Measurements from ENCODE around the gene RTN4RL1. TPM values are rescaled to one million over a fixed set of nuclear protein-coding genes. Genes with fewer than 3 reads are reported as not detected.

Gene RTN4RL1
- total RNA-seq, 3 donors from 2014 or later, result 0.14 to 0.47 (median 0.43) TPM

GRCh38 chr17:1947743-1948516, 77.2 kb downstream of the RTN4RL1 start:
- Histone ChIP-seq H3K4me1 (ENCODE audit: low read depth) (no peaks in the 10 kb centered on the region), H3K4me3 (no peak overlapping the region), H3K9me3 (no peaks in the 10 kb centered on the region), H3K36me3 (ENCODE audit: low read depth) (no peaks in the 10 kb centered on the region)
- no peak for ATAC-seq
- no peak for DNase-seq
- intact Hi-C loops (cut with DNase I, micrococcal nuclease), result no loop called here
- TF ChIP-seq CTCF (IDR thresholded peaks at IDR 0.05), result no peak

GRCh38 chr17:1947229-1947742, 77.8 kb downstream of the RTN4RL1 start:
- intact Hi-C loops (cut with DNase I, micrococcal nuclease), result no loop called here
- Histone ChIP-seq H3K4me1 (ENCODE audit: low read depth) (no peaks in the 10 kb centered on the region), H3K4me3 (no peak overlapping the region), H3K36me3 (ENCODE audit: low read depth) (no peaks in the 10 kb centered on the region), H3K9me3 (no peaks in the 10 kb centered on the region)
- ATAC-seq (no peak), DNase-seq (no peak)
- TF ChIP-seq CTCF (IDR thresholded peaks at IDR 0.05), result no peak

- no peaks in the 10 kb centered on the region for H3K36me3 ChIP-seq (ENCODE audit: low read depth)
- DNase-seq, result no peak
- no peak for TF ChIP-seq CTCF (IDR thresholded peaks at IDR 0.05)
- H3K4me3 ChIP-seq, result no peak overlapping the region
- no peaks in the 10 kb centered on the region for H3K9me3 ChIP-seq
- no peaks in the 10 kb centered on the region for H3K4me1 ChIP-seq (ENCODE audit: low read depth)
- no peak for ATAC-seq
- intact Hi-C loops (cut with DNase I, micrococcal nuclease), result no loop called here
These were observed 78.9 kb downstream of the RTN4RL1 start for GRCh38 chr17:1946021-1946932.

GRCh38 chr17:1945621-1946020, 79.5 kb downstream of the RTN4RL1 start:
- Histone ChIP-seq H3K4me3 (no peak overlapping the region), H3K9me3 (no peaks in the 10 kb centered on the region), H3K4me1 (ENCODE audit: low read depth) (no peaks in the 10 kb centered on the region), H3K36me3 (ENCODE audit: low read depth) (no peaks in the 10 kb centered on the region)
- no peak for TF ChIP-seq CTCF (IDR thresholded peaks at IDR 0.05)
- ATAC-seq, result no peak
- DNase-seq, result no peak
- intact Hi-C loops (cut with DNase I, micrococcal nuclease), result no loop called here

GRCh38 chr17:1943436-1943831, 81.7 kb downstream of the RTN4RL1 start:
- H3K4me1 ChIP-seq (ENCODE audit: low read depth), result no peaks in the 10 kb centered on the region
- no peak for ATAC-seq
- no peaks in the 10 kb centered on the region for H3K36me3 ChIP-seq (ENCODE audit: low read depth)
- H3K9me3 ChIP-seq, result no peaks in the 10 kb centered on the region
- no peak for TF ChIP-seq CTCF (IDR thresholded peaks at IDR 0.05)
- DNase-seq, result no peak
- no peak overlapping the region for H3K4me3 ChIP-seq
- intact Hi-C loops (cut with DNase I, micrococcal nuclease), result no loop called here

All from mucosa of descending colon (tissue), 3 donors.